T-helper 17 cell (primary cell): ENCODE results near the gene PSMC4. TPM values are rescaled to one million over a fixed set of nuclear protein-coding genes. Genes with fewer than 3 reads are reported as not detected.
"Not testable (repeated sequence)": the region's sequence is repeated elsewhere in the genome, so short reads cannot be mapped to it uniquely, and the experiment has no call there.

Experiments used
- ATAC-seq: fragments of 150-1000 bp; cut with Tn5 transposase; 2 replicates; pipeline ENCODE4 v1.10.0; 2021; ENCODE audit warnings: mild to moderate bottlenecking, moderate library complexity
- DNase-seq, 3 donors: peaks; one replicate each; pipeline versions ENCODE4 v3.0.0 to v3.0.0-alpha.2; 2020 to 2021
- H3K9me3 ChIP-seq: one replicate; pipeline ENCODE4 v1.7.0; 2013; ENCODE audit warnings: low read length, mild to moderate bottlenecking; ENCODE audit not compliant: control insufficient read depth, poor library complexity, severe bottlenecking
- H3K27ac Mint-ChIP-seq: one replicate; pipeline ENCODE4 v1.8.0; 2022; ENCODE audit warnings: mild to moderate bottlenecking, moderate library complexity, mixed read lengths
- H3K27me3 Mint-ChIP-seq: one replicate; pipeline ENCODE4 v1.8.0; 2022; ENCODE audit warnings: mixed read lengths
- H3K36me3 Mint-ChIP-seq: one replicate; pipeline ENCODE4 v1.8.0; 2022; ENCODE audit warnings: low read depth, mixed read lengths
- H3K4me1 Mint-ChIP-seq: one replicate; pipeline ENCODE4 v1.8.0; 2022; ENCODE audit warnings: mild to moderate bottlenecking, mixed read lengths
- H3K4me3 Mint-ChIP-seq: one replicate; pipeline ENCODE4 v1.8.0; 2022; ENCODE audit warnings: mild to moderate bottlenecking, moderate library complexity, mixed read lengths
- total RNA-seq, 4 donors: library from RNA in 2 of 4; stranded (reverse) in 2 of 4; gene quantifications; one replicate each; pipeline ENCODE4 v1.2.3 and lab custom pipeline; 2022 to 2026

Gene PSMC4
- total RNA-seq, 2 donors from 2014 or later, result 82.2 to 87.5 TPM

GRCh38 chr19:39957886-39958285, 13.1 kb upstream of the PSMC4 start:
- H3K36me3 Mint-ChIP-seq, DNase-seq, ATAC-seq, H3K27me3 Mint-ChIP-seq, H3K9me3 ChIP-seq: not testable (repeated sequence)
- H3K27ac Mint-ChIP-seq, result peak overlapping the region; percentile 2
- peak overlapping the region; percentile 12 for H3K4me3 Mint-ChIP-seq
- peaks cover 34% of the 10 kb centered on the region for H3K4me1 Mint-ChIP-seq

- not testable (repeated sequence) for H3K9me3 ChIP-seq, DNase-seq, H3K27me3 Mint-ChIP-seq, H3K36me3 Mint-ChIP-seq
- Mint-ChIP-seq H3K27ac (peak overlapping the region; percentile 95), H3K4me3 (peak overlapping the region; percentile 81), H3K4me1 (peaks cover 31% of the 10 kb centered on the region)
- peak; percentile 49 for ATAC-seq
Observed at GRCh38 chr19:39958942-39959341, 12.0 kb upstream of the PSMC4 start.

GRCh38 chr19:39959407-39959806, 11.6 kb upstream of the PSMC4 start:
- peaks cover 29% of the 10 kb centered on the region for H3K4me1 Mint-ChIP-seq
- not testable (repeated sequence) for H3K9me3 ChIP-seq, H3K27me3 Mint-ChIP-seq, DNase-seq, ATAC-seq, H3K36me3 Mint-ChIP-seq
- H3K27ac Mint-ChIP-seq, result peak overlapping the region; percentile 95
- H3K4me3 Mint-ChIP-seq, result peak overlapping the region; percentile 81

GRCh38 chr19:39963898-39964297, 7.1 kb upstream of the PSMC4 start:
- no peaks in the 10 kb centered on the region for H3K27me3 Mint-ChIP-seq

GRCh38 chr19:39966617-39967016, 4.3 kb upstream of the PSMC4 start:
- peaks cover 7% of the 10 kb centered on the region for H3K36me3 Mint-ChIP-seq
- H3K9me3 ChIP-seq, result no peaks in the 10 kb centered on the region
- no peak overlapping the region for H3K27ac Mint-ChIP-seq
- DNase-seq (no peak), ATAC-seq (no peak)
- no peaks in the 10 kb centered on the region for H3K27me3 Mint-ChIP-seq
- peaks cover 39% of the 10 kb centered on the region for H3K4me1 Mint-ChIP-seq
- no peak overlapping the region for H3K4me3 Mint-ChIP-seq

More at GRCh38 chr19:39963898-39964297, 7.1 kb upstream of the PSMC4 start:
- no peaks in the 10 kb centered on the region for H3K9me3 ChIP-seq
- Mint-ChIP-seq H3K27ac (peak overlapping the region; percentile 53), H3K4me3 (no peak overlapping the region), H3K4me1 (peaks cover 29% of the 10 kb centered on the region), H3K36me3 (no peaks in the 10 kb centered on the region)
- ATAC-seq, result no peak
- no peak for DNase-seq

GRCh38 chr19:39967561-39967960, 3.4 kb upstream of the PSMC4 start:
- H3K9me3 ChIP-seq, result no peaks in the 10 kb centered on the region
- peak overlapping the region; percentile 100 for H3K27ac Mint-ChIP-seq
- ATAC-seq (no peak), DNase-seq (no peak)
- no peaks in the 10 kb centered on the region for H3K27me3 Mint-ChIP-seq
- peaks cover 44% of the 10 kb centered on the region for H3K4me1 Mint-ChIP-seq
- no peak overlapping the region for H3K4me3 Mint-ChIP-seq
- peaks cover 8% of the 10 kb centered on the region for H3K36me3 Mint-ChIP-seq

GRCh38 chr19:39968789-39969188, 2.2 kb upstream of the PSMC4 start:
- no peak for ATAC-seq
- no peaks in the 10 kb centered on the region for H3K9me3 ChIP-seq
- Mint-ChIP-seq H3K27ac (peak overlapping the region; percentile 100), H3K4me3 (peak overlapping the region; percentile 99), H3K4me1 (peaks cover 42% of the 10 kb centered on the region), H3K36me3 (peaks cover 11% of the 10 kb centered on the region), H3K27me3 (no peaks in the 10 kb centered on the region)
- DNase-seq, result no peak

GRCh38 chr19:39969266-39969665, 1.7 kb upstream of the PSMC4 start:
- no peaks in the 10 kb centered on the region for H3K9me3 ChIP-seq
- peaks cover 13% of the 10 kb centered on the region for H3K36me3 Mint-ChIP-seq
- H3K4me3 Mint-ChIP-seq, result peak overlapping the region; percentile 99
- DNase-seq, result no peak
- peaks cover 46% of the 10 kb centered on the region for H3K4me1 Mint-ChIP-seq
- H3K27me3 Mint-ChIP-seq, result no peaks in the 10 kb centered on the region
- peak overlapping the region; percentile 100 for H3K27ac Mint-ChIP-seq
- ATAC-seq, result no peak

GRCh38 chr19:39969681-39970424, 1.1 kb upstream of the PSMC4 start:
- peak overlapping the region; percentile 100 for H3K27ac Mint-ChIP-seq
- H3K36me3 Mint-ChIP-seq, result peaks cover 13% of the 10 kb centered on the region
- H3K27me3 Mint-ChIP-seq, result no peaks in the 10 kb centered on the region
- peak overlapping the region; percentile 99 for H3K4me3 Mint-ChIP-seq
- H3K4me1 Mint-ChIP-seq, result peaks cover 49% of the 10 kb centered on the region
- H3K9me3 ChIP-seq, result no peaks in the 10 kb centered on the region
- no peak for DNase-seq
- ATAC-seq, result no peak

- H3K36me3 Mint-ChIP-seq, result peaks cover 14% of the 10 kb centered on the region
- peaks cover 49% of the 10 kb centered on the region for H3K4me1 Mint-ChIP-seq
- H3K27me3 Mint-ChIP-seq, result no peaks in the 10 kb centered on the region
- DNase-seq (no peak), ATAC-seq (peak; percentile 28)
- H3K9me3 ChIP-seq, result no peaks in the 10 kb centered on the region
- peak overlapping the region; percentile 99 for H3K4me3 Mint-ChIP-seq
- H3K27ac Mint-ChIP-seq, result peak overlapping the region; percentile 100
Observed at GRCh38 chr19:39970425-39970674, 615 bp upstream of the PSMC4 start.

- peak overlapping the region; percentile 99 for H3K4me3 Mint-ChIP-seq
- DNase-seq (no peak), ATAC-seq (no peak)
- no peaks in the 10 kb centered on the region for H3K9me3 ChIP-seq
- H3K27me3 Mint-ChIP-seq, result no peaks in the 10 kb centered on the region
- H3K4me1 Mint-ChIP-seq, result peaks cover 49% of the 10 kb centered on the region
- peak overlapping the region; percentile 100 for H3K27ac Mint-ChIP-seq
- peaks cover 18% of the 10 kb centered on the region for H3K36me3 Mint-ChIP-seq
Observed at GRCh38 chr19:39971380-39972035, 543 bp downstream of the PSMC4 start.

- ATAC-seq, result no peak
- Mint-ChIP-seq H3K36me3 (peaks cover 25% of the 10 kb centered on the region), H3K27ac (no peak overlapping the region), H3K4me3 (no peak overlapping the region), H3K27me3 (no peaks in the 10 kb centered on the region), H3K4me1 (peaks cover 37% of the 10 kb centered on the region)
- H3K9me3 ChIP-seq, result no peaks in the 10 kb centered on the region
- no peak for DNase-seq
Observed at GRCh38 chr19:39974377-39975155, 3.6 kb downstream of the PSMC4 start.

- H3K9me3 ChIP-seq, result peaks cover 9% of the 10 kb centered on the region
- Mint-ChIP-seq H3K4me1 (peaks cover 5% of the 10 kb centered on the region), H3K4me3 (no peak overlapping the region), H3K27ac (no peak overlapping the region), H3K27me3 (no peaks in the 10 kb centered on the region), H3K36me3 (peaks cover 6% of the 10 kb centered on the region)
- DNase-seq, result no peak
- no peak for ATAC-seq
Observed at GRCh38 chr19:39982883-39983282, 11.9 kb downstream of the PSMC4 start.
